GM04504 (cell line): ENCODE measurements around the gene UBL4A.

Experiments used
- DNase-seq: peaks from one replicate; pipeline ENCODE4 v3.0.0-alpha.2; 2012; ENCODE audit warnings: low read depth

UBL4A gene

GRCh38 chrX:154437971-154438893 is 48.2 kb downstream of the UBL4A start:
- DNase-seq = no peak

DNA sequence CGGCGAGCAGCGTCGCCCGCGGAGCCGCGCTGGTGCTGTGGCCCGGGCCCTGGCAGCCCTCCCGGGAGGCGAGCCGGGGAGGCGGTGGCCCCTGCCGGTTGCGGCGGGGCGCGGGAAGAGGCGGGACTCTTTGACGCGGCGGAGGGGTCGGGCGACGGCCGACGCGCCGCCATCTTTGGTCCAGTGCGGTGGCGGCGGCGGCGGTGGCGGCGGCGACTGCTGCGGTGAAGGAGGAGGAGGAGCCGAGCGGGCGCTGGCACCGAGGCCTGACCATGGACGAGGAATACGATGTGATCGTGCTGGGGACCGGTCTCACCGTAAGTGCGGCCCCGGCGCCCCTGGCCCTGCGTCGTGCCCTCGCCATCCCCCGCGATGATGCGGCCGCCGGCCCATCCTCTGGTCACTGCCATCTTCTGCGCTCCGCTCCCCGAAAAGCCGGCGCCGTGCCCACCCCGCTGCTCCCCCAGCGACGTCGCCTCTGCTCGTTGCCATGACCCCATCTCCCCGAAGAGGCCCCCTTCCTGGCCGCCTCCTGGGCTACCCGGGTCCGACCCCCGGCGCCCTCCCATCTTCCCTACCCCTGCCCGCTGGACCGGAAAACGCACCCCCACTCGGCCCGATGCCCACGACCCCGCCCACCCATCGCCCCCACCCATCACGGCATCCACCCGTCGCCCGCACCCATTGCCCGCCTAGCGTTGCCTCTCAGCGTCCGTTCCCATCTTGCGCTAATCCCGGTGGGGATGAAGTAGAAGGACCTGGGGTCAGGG is 49.2 kb downstream of the UBL4A start, which contains the start of gene GDI1:
Gene GDI1, plus strand, starts transcription at position 172 of the 770 bp plus-strand sequence. Its CDS starts 101 bp downstream, at position 273.
- no peak for DNase-seq

- no peak for DNase-seq
Observed at GRCh38 chrX:154436374-154436982, 49.9 kb downstream of the UBL4A start.

DNA sequence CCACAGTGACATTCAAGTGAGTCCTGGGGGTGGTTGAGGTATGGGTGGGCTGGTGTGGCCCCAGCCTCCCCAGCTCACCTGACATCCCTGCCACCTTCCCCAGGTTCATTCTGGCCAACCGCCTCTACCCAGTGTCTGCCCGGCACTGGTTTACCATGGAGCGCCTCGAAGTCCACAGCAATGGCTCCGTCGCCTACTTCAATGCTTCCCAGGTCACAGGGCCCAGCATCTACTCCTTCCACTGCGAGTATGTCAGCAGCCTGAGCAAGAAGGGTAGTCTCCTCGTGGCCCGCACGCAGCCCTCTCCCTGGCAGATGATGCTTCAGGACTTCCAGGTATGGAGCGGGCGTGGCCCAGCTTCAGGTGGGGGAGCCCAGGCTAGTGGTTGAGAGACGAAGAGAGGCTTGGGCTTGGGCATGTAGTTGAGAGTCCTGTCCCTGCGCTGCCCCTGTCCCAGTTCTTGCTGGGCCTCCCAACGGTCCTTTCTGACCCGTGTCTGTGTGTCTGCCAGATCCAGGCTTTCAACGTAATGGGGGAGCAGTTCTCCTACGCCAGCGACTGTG is 51.2 kb downstream of the UBL4A start:
- DNase-seq = no peak

GRCh38 chrX:154434394-154435168 is 51.8 kb downstream of the UBL4A start:
- no peak for DNase-seq
